GM21381 (cell line): ENCODE results near the gene CD63.
"Not testable (repeated sequence)": the region's sequence is repeated elsewhere in the genome, so short reads cannot be mapped to it uniquely, and the experiment has no call there.

Source experiments
- ATAC-seq: cut with Tn5 transposase; IDR thresholded peaks from one replicate; pipeline ENCODE4 v1.9.1; 2021; ENCODE audit warnings: mild to moderate bottlenecking, moderate library complexity; ENCODE audit not compliant: unreplicated experiment

The CD63 gene, protein sequence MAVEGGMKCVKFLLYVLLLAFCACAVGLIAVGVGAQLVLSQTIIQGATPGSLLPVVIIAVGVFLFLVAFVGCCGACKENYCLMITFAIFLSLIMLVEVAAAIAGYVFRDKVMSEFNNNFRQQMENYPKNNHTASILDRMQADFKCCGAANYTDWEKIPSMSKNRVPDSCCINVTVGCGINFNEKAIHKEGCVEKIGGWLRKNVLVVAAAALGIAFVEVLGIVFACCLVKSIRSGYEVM

DNA sequence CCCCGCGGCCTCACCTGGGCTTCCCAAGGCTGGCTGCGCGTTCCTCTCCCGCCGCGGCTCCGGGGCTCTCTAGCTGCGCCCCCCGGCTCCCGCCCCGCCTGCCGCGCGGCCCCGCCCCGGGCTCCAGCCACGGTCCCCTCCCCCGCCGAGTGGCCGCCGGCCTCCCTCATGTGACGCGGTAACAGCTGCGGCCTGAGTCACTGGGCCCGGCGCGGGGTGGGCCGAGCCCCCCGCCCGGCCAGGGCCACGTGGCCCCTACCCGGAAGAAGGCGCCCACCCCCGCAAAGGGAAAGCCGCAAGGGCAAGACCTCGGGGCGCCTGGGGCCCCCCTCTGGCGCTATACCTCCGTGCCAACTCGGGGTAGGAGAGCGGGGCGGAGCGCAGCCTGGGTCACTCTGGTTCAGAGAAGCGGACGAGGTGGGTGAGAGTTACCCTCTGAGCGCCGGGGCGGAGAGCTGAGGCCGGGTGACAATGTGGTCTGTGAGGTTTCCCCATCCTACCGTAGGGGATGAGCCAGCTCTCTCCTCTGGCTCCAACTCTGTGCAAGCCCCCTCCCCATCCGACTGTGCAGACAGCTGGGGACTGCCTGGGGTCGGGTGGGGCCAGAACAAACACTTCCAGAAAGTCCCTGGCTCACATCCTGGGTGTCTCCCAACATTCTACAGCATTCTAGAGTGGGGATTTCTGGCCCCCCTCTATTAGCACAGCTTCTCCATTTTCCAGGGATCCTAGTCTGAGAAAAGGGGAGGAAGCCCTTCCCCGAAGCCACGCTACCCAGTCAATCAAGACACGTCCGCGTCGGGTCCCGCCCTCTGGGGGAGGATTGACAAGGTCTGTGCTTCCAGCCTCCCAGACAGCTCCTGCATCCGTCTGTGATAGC lies at the start of gene CD63:
CD63 (minus strand) TSS at position 71 of the 880 bp plus-strand sequence. CDS start 668 bp downstream, outside the sequence.
- peak; percentile 59 for ATAC-seq

DNA sequence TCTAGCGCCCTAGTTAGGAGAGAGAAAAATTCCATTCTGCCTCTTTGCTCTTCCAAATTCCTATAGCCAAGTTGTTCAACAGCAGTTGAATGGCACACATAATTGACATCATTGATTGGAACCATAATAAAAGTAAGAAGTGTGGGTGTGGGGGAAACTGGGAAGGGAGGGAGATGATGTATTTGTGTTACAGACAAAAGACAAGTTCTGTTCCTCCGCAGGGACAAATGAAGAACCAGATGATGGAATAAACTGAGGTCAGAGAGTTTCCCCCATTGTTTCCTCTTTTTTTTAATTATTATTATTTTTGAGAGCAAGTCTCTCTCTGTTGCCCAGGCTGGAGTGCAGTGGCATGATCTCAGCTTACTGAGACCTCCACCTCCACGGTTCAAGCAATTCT lies 49.0 kb upstream of the CD63 start:
- ATAC-seq: no peak

DNA sequence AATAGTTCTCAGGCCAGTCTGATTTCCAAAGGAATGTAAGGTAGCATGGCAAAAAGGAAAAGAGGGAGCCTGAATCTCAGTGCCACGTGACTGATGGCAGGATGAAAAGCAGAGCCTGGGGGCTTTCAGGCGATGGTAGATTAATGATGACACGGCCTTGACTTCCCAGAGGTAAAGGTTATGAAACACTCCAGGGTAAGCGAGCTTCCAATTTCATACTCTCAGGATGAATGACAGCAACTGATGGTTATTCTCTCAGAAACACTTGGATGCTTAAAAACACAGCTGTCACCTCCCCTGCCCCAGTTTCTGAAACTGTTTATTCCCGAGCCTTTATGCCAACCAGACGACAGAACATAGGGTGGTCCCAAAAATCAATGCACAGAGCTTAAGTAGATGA lies 42.9 kb upstream of the CD63 start:
- ATAC-seq: no peak

DNA sequence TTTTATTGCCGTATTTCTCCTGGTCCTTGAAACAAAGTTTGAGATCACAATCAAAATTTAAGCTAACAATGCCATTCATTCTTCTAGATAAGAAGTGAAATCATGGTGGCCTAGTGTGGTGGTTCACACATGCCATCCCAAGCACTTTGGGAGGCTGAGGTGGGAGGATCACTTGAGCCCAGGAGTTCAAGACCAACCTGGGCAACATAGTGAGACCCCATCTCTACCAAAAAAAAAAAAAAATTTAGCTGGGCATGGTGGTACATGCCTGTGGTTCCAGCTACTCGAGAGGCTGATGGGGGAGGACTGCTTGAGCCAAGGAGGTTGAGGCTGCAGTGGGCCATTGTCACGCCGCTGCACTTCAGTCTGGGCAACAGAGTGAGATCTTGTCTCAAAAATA lies 38.3 kb upstream of the CD63 start:
- no peak for ATAC-seq

DNA sequence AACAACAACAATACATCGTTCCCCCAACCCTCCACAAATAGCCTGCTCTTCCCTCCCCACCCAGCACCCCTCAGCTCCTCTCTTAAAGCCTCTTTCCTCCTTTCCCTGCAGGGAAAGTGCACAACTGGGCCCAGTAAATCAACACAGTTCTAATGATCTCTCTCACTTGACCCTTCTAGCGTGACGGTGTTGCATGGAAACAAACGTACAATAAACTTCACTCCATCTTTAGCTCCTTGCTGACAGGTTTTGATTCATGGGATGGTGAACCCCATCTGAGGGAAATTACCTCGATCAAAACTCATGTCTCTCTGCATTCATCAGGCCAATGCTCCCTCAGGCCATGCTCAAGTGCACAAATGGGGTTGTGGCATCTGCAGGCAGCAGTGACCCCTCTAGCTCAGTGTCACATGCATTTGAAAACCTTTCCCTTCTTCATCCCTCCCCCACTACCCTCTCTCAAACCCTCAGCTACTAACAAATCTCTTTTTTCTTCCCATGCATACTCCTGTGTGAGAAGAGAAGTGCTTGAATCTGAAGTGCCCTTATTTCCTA lies 37.0 kb upstream of the CD63 start:
- ATAC-seq: no peak

DNA sequence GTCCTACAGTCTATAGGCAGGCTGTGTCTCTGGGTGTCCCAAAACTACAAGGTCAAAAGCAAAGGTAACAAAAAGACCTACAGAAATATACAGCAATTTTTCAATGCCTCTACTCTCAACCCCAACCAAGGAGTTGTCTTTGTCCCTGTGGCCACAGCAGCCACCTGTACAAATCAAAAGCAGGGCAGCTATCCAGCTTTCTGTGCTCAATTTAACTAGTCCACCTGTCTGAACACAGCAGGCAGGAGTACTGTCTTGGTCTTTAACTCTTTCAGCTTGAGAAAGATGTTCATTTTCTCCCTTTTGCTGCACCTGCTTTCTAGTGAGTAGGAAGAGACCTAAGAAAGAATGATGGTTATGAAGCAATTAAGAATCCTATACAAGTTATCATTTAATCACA lies 33.8 kb upstream of the CD63 start:
- ATAC-seq: no peak

DNA sequence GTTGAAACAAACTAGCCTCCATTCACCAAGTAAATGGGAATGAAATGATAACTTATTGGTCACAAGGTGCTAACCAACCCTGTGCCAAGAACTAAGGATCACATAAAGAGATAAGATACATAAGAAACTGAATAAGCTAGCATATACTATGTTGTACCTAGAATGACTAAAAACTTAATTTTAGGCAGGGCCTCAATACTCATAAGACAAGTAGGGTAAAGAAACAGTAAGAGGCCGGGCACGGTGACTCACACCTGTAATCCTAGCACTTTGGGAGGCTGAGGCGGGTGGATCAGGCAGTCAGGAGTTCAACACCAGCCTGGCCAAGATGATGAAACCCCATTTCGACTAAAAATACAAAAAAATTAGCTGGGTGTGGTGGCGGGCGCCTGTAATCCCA lies 31.9 kb upstream of the CD63 start:
- no peak for ATAC-seq

DNA sequence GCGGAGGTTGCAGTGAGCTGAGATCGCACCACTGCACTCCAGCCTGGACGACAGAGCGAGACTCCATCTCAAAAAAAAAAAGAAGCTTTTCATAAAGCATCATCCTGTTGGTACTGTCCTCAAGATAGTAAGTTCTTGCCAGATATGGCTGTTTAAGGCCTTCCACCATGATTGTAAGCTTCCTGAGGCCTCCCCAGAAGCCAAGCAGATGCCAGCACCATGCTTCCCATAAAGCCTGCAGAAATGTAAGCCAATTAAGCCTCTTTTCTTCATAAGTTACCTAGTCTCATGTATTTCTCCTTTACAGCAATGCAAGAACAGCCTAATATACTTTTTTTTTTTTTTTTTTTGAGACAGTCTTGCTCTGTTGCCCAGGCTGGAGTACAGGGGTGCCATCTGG lies 29.8 kb upstream of the CD63 start:
- ATAC-seq: not testable (repeated sequence)

DNA sequence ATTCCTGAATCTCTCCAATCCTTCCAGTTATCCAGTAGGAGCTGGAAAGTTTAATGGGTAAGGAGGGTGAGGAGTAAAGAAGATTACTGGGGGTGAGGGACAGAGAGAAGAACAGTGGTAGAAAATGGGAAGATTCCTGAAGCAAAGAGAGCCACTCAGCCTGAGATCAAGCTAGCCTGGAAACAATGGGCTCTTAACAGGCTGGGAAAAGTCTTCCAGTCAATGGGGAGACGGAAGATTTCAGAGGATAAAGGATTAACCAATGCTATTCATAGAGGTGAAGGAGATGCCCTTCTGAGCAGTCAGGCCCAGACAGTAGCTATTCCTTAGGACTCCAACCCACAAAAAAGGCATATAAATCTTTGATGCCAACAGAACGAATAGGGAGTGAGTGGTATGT lies 28.9 kb upstream of the CD63 start:
- no peak for ATAC-seq

DNA sequence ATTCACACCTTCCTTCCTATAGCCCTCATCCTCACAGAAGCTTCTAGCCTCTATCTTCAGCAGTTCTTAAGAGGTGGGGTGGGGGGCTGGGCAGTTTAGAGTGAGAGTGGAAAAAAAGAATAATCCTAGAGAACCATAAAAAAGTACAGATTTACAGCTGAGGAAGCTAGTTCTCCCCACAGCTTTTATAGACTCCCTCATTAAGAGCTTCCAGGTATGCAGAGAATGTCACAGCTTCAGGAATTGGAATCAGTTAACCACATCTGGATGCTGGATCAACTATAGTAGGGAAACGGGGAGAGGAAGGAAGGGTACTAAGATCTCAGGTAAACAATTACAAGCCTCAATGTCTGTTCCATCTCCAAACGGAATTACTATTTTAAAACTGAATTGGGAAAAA lies 26.4 kb upstream of the CD63 start:
- no peak for ATAC-seq

DNA sequence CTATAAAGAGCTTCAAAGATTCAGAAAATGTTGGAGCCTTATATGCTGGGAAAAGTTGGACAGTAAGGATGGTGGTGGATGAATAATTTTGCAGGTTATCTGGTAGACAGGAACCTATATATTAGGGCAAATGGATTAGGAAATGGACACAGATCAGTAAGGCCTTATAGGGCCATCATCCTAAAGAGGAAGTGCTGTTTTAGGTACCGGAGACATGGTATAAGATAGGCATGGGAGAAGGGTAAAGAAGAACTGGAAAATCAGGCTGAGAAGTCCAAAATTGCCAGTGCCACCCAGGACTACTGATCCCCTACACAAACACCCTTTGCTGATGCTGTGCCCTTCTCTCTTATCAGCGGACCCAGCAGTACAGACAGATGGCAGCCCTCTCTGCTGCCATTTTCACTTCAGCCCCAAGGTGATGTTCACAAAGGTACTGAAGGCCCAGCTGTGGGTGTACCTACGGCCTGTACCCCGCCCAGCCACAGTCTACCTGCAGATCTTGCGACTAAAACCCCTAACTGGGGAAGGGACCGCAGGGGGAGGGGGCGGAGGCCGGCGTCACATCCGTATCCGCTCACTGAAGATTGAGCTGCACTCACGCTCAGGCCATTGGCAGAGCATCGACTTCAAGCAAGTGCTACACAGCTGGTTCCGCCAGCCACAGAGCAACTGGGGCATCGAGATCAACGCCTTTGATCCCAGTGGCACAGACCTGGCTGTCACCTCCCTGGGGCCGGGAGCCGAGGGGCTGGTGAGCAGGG lies 19.6 kb upstream of the CD63 start:
- ATAC-seq: no peak

DNA sequence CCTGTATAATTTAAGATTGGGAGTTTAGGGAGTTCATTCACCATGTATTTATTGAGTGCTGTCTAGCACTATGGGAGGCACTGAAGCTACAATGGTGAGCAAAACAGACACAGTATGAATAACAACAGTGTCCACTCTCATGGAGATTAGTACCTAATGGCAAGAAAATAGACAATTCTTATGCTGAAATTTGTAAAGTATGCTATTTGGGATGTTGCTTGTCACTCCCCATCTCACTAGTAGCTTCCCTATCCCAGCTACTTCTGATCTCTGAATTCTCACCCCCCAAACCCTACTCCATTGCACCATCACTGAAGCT lies 18.1 kb upstream of the CD63 start:
- ATAC-seq: no peak

DNA sequence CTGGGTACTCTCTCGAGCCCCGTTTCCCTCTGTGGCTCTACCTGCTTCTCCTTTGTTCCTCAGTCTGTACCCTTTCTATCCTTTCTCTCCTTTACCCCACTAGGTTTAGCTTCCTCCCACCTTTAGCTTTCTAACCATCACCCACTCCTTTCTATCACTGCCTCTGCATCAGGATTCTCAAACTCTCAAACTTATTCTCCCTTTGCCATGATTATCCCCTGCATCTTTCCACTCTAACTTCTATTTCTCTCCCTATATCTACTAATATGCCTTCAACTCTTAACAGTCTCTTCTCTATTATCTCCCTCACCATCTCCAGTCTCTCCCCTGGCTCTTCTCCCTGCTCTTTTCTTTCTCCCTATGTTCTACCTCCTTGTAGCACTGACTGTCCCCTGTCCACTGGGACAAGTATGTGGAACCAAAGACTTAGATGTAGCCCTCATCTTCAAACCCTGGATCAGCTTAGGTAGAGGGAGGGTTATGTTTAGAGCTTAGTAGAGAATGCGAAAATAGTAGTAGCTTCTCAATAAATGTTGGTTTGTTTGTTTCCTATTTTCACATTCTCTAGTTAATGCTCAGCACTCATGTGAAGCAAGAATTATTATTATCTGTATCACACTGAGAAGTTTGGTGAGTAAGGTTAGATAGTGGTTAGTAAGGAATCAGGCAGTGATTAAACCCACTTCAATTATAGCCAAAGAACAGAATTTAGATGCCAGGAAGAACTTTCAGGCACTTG lies 17.5 kb upstream of the CD63 start:
- no peak for ATAC-seq

DNA sequence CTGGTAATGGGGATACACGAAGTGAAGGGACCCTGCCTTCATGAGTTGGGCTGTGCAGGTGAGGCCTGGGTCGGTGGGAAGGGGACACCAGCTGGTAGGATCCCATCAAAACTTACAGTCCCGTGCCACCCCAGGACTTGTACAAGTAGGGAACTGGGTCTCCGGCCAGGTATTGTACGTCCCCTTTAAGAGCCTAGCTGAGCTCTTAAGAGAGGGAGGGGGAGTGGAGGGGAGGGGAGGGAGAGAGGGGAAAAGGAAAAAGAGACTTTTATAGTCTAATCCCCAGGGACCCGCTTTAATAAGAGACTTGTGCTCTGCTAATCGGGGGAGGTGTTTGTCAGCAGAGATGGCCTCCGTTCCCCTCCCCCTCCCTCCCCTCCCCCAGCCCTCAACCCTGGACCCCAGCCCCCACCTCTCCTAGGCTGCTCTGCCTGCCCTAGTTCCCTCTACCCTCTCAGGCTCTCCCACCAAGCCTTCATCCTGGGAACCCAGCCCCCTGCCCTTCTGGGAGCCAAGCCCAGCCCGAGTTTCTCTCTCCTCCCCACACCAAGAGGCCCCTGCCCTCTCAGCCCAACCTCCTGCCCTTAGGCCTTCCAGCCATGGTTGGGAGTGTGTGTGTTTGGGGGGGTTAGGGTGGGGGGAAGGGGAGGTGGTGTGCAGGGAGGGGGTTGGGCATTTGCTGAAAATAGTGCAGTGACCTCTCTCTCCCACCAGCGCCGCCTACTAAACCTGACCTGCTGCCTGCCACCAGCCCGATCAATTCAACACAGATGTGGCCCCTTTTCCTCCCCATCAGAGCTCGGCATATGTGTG lies 16.8 kb upstream of the CD63 start:
- ATAC-seq: no peak

DNA sequence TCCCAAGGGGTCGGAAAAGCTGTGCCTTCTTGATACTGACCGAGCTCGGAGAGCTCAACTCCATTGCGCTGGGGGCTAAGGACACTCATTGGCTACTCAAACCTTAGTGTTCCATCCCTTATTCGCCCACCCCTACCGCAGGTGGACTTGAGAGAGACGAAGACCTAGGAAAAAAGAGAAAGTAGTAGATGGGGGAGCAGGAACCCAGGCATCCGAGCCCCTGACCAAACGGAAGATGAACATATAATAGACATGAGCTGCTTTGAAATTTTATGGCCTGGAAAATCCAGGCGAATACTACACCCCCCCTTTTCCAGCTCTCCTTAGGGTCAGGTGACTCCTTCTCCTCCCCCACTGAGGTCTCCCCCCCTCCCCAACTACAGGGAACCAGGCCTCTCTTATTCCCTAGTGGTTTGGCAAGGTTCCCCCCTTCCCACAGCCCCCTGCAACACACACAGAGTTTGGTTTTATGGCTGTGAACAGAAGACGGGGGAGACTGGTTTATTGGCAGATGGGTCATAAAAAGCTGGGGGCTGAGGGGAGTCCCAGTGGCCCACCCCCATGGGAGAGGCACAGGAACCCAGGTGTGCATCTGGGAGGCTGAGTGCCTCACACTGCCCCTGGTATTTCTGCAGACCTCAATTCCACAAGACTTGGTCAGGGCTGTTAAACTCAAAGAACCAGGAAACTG lies 15.7 kb upstream of the CD63 start:
- ATAC-seq: no peak

DNA sequence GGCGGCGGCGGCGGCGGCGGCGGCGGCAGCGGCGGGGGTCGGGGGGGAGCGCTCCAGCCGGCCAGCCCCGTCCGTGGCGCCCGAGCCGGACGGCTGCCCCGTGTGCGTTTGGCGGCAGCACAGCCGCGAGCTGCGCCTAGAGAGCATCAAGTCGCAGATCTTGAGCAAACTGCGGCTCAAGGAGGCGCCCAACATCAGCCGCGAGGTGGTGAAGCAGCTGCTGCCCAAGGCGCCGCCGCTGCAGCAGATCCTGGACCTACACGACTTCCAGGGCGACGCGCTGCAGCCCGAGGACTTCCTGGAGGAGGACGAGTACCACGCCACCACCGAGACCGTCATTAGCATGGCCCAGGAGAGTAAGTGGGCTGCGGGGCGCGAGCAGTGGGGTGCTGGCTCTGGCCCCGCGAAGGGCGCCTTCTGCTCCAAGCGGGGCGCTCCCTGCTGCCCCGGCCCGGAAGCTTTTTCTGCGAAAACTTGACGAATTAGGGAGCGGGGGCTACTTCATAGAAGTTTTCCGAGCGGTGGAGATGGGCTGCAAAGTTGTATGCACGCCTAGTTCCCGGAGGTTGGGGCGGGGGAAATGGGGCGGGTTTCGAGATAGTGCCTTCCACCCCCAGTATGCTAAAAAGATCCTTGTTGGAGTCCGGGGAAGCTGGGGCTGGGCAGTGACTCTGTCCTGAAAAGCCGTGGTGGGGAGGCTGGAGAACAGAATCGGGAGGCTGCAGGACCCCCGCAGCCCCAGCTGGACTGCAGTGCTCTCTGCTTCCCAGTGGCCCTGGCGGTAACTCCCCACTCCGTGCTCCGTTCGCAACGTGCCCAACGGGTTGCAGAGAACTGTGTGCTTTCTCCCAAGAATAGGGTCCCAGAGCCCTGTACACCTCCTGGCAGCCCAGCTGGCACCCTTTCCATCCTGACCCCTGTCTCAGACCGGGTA lies 14.9 kb upstream of the CD63 start:
- ATAC-seq: peak; percentile 62

DNA sequence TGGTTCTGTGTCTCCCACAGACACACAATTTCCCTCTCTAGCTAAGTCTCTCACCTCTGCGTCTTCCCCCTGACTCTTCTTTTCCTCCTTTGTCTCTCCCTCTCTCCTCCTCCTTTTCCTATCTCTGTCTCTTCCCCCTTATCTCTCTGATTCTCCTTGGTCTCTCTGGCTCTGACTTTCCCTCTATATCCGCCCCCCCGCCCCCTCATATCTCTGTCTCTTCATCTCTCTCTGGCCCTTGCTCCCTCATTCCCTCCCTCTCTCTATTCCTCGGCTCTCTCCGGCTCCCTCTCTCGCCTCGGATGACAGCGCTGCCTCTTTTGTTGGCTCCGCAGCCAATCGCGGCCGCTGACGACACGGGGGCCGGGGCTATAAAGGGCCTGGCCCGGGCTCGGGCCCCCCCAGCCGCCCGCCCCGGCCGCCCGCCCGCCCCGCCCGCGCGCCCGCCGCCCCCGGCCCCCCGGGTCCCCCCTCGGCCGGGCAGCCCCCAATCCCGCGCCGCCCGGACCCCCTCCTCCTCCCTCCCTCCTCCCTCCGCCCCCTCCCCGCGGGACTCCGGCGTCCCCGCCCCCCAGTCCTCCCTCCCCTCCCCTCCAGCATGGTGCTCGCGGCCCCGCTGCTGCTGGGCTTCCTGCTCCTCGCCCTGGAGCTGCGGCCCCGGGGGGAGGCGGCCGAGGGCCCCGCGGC lies 14.1 kb upstream of the CD63 start, which contains the start of gene GDF11:
GDF11 (plus strand) TSS at position 404 of the 687 bp plus-strand sequence; CDS start at position 599, 195 bp downstream.
- ATAC-seq: peak; percentile 27
